Ramos (cell line): ENCODE results near the gene PRPF19.

ENCODE experiments used
- in situ Hi-C: fragments of 300-500 bp; cut with MboI; formaldehyde crosslinking; loops from one replicate; pipeline ENCODE4 v1.14.3; 2022; ENCODE audit warnings: low sequenced_read_pairs; ENCODE audit not compliant: unreplicated experiment

PRPF19 gene

DNA sequence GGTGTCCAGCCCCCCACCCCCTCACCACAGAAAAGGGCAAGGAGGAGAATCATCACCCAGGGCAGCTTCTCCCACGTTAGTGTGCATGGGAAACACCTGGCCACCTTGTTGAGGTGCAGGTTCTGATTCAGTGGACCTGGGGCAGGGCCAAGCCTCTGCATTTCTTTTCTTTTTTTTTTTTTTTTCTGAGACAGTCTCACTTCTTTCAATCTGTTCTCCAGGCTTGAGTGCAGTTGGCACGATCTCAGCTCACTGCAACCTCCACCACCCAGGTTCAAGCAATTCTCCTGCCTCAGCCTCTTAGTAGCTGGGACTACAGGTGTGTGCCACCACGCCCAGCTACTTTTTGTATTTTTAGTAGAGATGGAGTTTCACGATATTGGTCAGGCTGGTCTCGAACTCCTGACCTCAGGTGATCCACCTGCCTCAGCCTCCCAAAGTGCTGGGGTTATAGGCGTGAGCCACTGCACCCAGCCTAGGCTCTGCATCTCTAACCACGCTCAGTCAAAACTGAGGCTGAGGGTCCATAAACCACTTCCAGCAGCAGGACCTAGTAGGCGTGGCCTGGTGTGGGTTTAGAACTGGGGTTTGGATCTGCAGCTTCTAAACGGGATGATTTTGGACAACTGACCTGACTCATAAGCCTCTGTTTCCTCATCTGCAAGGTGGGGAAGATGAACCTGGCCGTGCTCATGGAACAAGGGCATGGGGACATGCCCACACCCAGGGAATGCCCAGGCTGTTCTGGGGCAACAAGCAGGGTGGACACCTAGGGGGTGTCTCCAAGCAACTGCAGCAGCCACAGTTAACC lies 38.3 kb downstream of the PRPF19 start:
- in situ Hi-C loops: no loop called here

DNA sequence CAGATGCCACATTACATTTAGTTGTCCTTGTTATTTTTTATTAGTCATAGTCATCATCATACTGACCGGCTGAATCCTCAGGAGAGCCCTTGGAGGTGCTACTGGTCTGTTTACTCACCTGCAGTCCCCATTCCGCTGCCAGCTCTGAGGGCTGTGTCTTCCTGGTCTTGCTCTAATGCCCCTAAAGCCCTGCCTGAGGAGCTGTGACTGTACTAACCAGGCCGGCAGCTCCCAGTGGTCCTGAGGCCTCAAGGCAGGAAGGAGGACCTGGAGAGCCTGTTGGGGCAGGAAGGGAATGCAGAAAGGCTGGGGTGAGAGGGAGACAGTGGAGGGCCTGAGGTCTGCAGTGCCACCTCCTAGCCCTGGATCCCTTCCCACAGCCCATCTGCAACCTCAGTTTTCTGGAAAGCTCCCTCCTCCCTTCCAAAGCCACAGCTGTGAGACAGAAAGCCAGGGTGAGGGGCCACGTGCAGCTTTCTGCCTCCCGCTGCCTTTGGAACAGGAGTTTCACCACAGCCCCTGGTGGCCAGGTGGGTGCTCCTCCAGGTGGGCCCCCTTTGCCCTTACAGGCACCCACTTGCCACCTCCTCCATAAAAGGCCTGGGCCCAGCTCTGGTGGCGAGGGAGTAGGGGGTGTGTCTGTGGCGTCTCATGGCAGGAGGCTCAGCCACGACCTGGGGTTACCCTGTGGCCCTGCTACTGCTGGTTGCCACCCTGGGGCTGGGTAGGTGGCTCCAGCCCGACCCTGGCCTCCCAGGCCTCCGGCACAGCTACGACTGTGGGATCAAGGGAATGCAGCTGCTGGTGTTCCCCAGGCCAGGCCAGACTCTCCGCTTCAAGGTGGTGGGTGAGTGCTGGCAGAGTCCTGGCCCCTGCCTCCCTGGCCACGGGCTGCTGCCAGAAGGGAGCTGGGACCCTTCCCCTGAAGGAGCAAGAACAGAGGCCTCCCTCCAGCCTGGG lies 39.2 kb downstream of the PRPF19 start, which contains the start of gene ZP1:
Gene ZP1, plus strand, starts transcription at position 632 of the 960 bp plus-strand sequence. Its CDS starts 20 bp downstream, at position 652.
- in situ Hi-C loops: no loop called here

DNA sequence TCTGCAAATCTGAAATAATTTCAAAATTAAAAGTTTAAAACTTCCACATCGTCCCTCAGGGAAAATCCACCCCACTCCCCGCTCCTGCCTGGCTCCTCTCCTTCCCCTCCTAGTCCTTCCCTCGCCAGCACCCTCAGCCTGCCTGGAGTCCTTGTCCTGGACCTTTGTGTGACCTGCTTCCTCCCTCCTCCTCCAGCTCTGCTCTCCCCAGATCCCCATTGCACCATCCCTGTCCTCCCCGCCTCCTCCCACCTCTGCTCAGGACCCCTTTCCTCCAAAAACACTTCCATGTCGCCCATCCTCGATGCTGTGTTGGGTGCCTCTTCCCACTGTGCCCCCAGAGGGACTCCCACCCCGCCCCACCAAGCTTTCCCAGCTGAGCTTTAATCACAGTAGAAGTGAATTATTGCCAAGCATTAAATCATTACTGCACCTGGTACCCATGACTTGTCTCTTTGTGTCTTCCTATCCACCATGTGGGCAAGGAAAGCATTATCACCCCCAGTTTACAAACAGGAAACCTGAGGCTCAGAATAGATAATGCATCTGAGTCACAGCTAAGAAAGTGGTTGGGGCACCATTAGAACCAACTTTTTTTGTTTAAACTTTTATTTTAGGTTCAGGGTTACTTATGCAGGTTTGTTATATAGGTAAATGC lies 41.4 kb downstream of the PRPF19 start:
- in situ Hi-C loops: no loop called here

DNA sequence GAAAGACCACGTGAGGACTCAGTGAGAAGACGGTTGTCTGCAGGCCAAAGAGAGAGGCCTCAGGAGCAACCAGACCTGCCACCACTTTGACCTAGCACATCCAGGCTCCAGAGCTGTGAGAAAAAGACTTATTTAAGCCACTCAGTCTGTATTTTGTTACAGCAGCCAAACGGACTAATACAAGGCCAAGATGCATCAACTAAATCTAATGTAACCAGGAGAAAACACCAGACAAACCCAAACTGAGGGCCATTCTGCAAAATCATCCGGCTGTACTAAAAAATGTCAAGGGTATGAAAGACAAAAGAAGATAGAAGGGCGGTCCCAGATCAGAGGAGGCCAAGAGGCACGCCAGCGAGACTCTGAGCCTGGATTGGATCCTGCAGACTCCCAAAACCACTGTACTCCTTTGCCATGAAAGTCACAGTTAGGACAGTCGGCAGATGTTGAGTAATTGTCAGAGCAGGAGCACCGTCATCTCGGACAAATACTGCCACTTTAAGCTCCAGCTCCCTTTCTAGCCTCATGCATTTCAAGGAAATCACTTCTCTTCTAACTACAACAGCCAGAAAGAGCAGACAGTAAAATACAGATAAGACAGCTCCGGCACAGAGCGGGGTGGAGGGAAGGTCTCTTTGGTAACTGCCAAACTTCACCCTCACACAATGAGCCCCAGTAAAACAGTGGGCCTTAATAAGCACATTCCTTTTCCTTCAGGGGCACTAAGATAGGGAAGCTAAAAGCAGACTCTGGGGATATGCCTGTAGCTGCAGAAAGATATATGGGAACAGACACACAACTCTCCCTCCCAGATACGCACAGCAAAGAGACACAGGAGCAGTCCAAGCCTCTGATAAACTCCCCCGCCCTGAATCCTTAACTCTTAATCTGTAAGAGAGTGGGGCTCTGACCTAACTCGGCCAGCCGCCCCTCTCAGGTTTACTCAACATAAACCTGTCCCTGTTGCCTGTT lies 42.5 kb downstream of the PRPF19 start:
- in situ Hi-C loops: no loop called here

DNA sequence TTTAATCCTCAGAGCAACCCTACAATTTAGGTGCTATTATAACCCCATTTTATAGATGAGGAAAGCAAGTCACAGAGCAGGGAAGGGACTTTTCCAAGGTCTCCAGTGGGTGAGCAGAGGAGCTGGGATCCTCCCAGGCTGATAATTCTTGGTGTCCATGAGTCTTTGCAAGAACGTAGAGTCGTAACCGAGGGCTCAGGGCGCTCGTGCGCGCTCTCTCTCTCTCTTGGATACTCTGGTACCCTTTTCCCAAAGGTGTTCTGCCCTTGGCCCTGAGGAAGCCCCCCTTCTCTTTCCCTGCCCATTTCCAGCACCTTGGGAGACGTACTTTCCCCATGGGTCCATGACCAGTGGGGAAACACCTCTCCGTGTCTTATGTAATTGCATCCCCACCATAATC lies 44.2 kb downstream of the PRPF19 start:
- in situ Hi-C loops: no loop called here

DNA sequence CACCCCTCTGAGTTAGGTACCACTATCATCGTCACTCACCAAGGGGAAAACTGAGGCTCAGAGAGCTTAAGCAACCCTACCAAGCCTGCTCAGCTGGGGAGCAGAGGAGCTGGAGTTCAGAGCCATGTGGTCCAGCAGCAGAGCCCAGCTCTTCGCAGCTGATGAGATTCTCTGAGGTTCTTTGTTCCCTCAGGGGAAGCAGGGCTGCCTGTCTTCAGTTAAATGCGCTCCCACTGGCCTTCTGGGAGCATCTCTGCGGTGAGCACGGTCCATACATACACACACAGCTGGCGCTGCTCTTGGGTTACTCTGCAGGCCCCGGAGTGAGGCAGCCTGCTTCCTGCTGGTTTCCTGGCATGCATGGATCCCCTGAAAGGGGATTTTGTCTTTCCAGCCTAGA lies 45.4 kb downstream of the PRPF19 start:
- in situ Hi-C loops: no loop called here

DNA sequence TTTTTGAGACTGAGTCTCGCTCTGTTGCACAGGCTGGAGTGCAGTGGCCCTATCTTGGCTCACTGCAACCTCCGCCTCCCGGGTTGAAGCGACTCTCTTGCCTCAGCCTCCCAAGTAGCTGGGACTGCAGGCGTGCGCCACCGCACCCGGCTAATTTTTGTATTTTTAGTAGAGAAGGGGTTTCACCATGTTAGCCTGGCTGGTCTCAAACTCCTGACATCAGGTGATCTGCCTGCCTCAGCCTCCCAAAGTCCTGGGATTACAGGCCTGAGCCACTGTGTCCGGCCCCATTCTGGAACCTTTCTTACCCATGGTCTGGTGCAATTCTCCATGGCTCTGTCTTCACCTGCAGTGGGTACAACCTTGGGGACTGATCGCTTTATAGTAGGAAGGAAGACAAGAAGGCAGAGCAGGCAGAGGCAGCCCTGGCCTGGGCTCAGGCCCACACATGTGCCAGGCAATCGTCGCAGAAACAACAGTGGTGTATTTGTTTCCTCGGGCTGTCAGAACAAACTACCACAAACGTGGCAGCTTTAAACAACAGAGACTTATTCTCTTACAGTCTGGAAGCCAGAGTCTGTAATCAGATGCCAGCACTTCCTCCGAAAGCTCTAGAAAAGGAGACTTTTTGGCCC lies 46.7 kb downstream of the PRPF19 start:
- in situ Hi-C loops: no loop called here

DNA sequence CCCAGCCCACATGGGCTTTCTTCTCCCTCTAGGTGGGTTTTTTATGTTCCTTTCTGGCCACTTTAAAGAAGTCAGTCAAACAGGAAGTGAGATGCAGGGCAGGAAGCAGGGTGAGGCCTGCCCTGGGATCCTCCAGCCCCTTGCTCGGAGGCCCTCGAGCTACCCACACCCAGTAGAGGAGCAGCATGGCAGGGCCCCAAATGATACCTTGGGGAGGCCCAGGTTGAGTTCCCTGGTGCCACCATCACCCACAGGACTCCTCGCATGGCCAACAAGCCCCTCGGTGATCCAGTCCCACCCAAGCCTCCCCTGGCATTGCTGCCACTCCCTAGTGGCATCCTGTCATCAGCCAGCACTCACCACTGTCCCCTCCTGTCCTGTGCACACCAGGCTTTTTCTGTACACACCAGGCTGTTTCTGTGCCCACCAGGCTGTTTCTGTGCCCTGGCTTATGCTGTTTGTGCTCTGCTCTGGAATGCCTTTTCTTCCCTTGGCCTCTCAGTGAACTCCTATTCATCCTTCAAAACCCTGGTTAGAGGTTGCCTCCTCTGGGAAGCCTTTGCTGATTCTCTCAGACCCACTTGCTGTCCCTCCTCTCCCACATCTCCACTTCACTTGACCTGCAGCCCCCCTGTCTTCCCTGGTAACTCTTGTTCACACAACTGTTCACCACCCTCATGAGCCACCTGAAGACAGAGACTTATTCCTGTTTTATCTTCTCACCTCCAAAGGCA lies 47.5 kb downstream of the PRPF19 start:
- in situ Hi-C loops: no loop called here

DNA sequence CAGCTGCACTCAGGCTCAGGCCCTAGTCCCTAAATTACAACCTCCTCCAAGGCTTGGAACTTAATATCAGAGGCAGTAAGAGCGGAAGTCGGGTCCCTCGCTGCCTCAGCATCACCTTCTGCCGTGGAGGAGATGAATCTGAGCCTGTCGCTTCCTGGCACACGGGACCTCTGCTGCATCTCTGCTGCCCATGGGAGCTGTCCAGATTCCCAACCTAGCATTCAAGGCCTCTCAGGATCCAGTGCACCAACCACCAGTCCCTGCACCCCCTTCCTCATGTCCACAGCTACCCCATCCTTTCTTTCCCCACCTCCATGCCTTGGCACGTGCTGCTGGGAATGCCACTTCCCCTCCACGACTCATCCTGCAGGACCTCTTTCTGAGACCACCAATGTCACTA lies 48.1 kb downstream of the PRPF19 start:
- in situ Hi-C loops: no loop called here

DNA sequence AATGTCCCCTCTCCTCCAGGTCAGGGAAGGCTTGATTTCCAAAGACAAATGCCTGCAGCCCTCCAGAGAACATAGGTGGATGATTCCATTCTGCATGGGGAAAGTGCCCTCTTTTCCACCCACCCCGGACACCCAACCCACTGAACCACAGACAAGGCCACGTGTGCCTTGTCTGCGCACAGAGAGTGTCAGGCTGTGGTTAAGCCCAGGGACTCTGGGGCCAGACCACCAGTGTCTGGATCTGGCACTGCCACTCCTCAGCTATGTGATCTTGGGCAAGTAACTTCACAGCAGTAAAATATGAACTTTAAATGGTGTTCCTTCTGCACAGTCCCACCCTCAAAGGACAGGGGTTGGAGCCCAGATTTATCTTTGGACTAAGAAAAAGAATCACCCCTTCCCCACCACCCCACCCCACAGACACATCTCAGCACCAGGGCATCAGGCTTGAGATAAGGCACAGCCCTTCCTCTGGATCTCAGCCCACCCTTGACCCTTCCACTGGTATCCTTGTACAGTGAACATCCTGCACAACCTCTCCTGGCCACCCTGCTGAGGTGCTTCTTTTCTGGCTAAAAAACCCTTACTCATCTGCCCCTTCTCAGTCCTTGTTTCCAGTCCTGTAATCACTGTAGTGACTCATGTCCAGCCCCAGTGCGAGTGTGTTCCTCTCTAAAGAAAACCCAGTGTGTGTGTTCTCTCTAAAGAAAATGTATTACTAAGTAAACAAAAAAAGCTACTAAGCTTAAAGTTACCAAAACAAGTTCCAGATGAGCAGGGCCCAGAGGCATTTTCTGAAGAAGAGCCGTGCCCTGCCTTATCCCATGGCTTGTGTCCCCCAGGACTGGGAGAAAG lies 48.8 kb downstream of the PRPF19 start:
- in situ Hi-C loops: no loop called here

DNA sequence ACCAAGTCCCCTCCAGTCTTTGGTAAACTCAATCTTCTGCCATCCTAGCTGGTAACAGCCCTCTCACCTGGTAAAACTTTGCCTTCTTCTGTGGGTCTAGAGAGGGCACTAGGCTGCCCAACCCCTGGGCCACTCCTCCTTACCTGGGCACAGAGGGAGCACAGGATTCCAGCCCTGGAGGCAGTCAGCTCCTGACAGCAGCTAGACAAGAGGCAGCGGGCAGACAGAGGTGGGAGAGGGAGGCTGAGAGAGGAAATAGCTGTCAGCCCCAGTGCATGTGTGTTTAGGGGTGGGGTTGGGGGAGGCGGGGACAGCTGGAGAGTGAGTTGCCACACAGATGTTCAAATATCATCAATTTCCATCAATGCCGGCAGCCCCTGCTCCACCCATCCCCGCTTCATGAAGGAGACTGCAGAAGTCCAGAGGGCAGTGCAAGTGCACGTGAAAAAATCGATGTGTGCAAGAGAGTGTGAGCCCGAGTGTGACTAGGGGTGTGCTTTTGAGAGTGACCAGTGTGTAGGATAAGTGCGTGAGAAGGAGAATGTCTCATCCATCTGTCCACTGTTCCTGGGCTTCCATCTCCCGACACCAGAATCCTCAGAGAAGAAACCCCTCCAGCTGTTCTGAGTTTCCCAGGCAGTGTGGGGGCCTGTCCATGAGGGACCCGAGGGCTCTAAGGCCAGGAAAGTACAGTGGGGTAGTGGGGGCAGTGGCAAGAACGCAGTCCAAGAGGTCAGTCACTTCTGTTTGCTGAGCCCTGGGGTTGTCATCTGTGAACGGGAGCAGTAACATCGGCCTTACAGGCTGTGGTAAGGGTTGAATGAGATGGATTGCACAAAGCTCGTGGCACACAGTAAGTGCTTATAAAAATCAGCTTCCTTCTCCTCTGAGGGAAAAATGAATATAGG lies 50.4 kb downstream of the PRPF19 start, which contains the start of gene PTGDR2:
Gene PTGDR2, minus strand, starts transcription at position 225 of the 908 bp plus-strand sequence. CDS start 2,228 bp downstream, outside the sequence.
- in situ Hi-C loops: no loop called here

DNA sequence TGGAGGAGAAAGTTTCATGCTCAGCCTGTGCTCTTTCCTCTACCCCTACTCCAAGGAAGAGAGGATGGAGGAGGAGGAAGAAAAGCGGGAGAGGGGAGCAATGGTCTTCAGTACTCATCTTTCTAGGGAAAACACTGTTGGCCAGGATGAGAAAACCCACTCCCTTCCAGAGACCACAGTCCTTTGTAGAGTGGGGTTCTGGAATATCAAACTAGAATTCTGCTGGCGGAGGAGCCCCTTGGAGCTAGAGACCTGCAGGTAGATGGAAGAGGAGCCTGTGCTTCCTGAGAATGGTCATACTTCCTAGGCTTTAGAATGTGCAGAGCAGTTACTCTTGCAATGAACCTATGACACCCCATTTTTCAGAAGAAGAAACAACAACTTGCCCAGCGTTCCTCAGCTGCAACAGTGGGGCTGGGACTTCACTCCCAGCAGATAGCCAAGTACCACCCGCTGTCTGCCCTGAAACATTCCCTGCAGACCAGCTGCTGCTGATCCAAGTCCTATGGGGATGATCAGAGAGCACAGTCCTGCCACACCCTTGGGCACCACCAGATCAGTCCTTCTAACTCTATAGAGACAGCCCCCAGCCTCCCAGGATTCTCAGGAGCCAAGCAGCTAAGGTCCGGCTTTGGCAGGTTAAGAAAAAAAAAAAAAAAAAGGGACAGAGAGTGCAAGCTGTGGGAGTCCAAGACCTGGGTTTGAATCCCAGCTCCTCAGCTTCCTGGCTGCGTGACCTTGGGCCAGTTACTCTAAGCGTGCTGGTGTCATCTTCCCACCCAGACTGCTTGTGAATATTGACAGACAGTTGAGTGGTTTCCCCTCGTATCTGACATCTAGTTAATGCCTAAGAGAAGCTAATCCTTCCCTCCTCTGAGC lies 51.3 kb downstream of the PRPF19 start:
- in situ Hi-C loops: no loop called here

DNA sequence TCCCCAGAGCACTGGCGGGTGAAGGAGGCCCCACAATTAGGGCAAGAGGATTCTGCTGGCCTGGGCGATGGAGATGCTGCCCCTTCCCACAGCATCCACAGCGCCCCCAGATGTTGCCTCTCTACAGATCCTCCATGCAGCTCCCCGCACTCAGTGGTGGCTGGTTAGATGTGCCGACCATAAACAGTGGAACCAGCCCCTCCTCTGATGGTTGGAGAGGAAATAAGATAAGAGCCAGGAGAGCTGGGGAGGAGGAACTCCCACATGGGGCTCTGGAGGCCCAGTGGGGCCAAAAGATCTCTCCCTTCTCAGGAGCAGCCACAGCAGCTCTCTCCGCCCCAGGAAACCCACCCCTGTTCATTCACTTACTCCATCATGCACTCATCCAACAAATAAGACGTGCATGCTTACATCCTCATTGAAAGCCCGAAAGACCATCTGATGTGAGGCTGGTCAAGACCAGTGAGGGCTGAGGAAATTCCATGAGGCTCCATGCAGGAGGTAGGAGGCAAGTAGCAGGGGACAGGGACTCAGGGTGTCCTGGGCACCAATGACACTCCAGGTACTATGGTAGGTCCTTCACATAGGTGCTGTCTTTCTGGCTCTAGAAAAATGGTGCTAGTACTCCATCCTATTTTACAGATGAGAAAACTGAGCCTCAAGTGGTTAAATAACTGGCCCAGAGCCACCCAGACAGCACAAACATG lies 52.1 kb downstream of the PRPF19 start:
- in situ Hi-C loops: no loop called here

DNA sequence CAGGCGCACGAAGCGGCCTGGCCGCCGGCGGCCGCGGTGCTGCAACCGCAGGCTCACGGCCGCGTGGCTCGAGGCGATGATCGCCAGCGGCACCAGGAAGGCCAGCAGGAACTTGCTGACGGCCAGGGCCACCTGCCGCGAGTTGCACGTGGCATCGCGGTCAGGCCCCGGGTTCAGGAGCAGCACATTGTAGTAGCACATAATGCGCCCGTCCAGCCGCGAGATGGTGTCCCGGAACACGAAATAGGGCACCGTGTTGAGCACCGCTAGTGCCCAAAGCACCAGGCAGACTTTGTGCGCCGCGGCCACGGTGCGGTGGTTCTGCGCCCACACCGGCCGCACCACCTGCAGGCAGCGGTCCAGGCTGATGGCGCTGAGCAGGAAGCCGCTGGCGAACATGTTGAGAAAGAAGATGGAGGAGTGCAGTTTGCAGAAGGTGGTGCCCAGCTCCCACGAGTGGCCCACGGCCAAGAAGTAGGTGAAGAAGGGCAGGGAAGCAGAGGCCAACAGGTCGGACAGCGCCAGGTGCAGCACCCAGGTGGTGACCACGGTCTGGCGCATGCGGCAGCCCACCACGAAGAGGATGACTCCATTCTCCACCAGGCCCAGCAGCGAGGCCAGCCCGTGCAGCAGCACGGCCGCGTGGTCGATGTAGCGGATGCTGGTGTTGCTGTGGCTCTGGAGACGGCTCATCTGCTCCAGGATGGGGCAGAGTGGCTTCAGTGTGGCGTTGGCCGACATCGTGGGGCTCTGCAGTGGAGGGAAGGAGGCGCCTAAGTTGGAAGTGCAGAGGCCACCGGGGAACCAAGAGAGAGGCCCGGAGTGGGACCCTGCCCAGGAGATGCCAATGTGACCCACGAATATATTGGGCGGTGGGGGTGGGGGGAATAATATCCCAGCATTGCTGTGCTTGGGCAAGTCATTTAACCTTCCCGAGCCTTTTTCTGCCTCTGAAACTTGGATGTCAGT lies 53.1 kb downstream of the PRPF19 start:
- in situ Hi-C loops: no loop called here
